Measurements from ENCODE around the gene CNN1. TPM values are rescaled to one million over a fixed set of nuclear protein-coding genes. Genes with fewer than 3 reads are reported as not detected.

CNN1 gene
- total RNA-seq, 1 experiment from 2014 or later = 0.98 TPM

DNA sequence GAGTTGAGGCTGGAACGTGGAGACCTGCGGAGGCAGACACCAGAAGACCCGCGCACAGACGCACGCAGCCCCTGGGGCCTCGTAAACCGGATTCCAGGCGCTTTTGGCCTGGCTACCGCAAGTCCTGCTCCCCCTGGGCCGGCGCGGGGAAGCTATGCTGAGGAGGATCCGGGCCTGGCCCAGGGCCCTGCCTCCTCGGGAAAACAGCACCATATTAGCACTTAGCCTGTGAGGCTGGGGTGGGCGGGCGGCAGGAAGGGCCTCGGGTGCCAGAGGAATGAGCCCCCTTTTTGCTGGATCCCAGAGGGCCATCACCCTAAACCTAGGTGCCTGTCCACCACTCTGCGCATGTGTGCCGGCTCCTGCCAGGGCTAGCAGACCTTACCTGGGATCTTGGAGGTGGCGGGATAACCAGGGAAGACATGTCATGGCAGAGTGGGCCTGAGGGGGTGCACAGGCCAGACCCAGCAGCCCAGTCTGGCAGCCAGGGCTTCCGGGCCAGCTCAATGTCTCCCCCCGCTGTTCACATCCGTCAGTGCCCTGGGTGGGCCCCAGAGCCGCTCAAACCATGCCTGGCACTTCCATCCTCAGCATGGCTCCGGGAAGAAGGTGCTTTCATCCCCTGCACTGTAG is 13.1 kb downstream of the CNN1 start:
- H3K36me3 ChIP-seq (ENCODE audit: control insufficient read depth, insufficient read depth, low read length) = no peaks in the 10 kb centered on the region
- H3K4me1 ChIP-seq (ENCODE audit: control insufficient read depth, insufficient read depth, low read length) = no peaks in the 10 kb centered on the region
- intact Hi-C loops (cut with micrococcal nuclease; ENCODE audit: unreplicated experiment) (no loop called here), in situ Hi-C loops (cut with HindIII; ENCODE audit: low pct_unique_long_range_greater_than_20kb, low sequenced_read_pairs) (loop anchor here (25.0 kb wide), 1 partner anchor 239 kb away; no protein-coding TSS in a partner anchor)
- H3K4me3 ChIP-seq (ENCODE audit: low read depth in 2 of 2, low read length in 2 of 2) = no peak overlapping the region
- no TSS peak for BruUV-seq (replicated peaks)
- no peaks in the 10 kb centered on the region for H3K9me3 ChIP-seq (ENCODE audit: control insufficient read depth, insufficient read depth, low read depth, low read length)
- H3K27me3 ChIP-seq (ENCODE audit: control insufficient read depth, insufficient read depth, low read length) = no peaks in the 10 kb centered on the region
- DNase-seq (ENCODE audit: low read depth, low spot score) (no peak), ATAC-seq (peak; percentile 76)
- POLR2A ChIA-PET = interaction anchor here (0.5 kb wide), 1 partner anchor 13 kb away, joined by 13 read pairs; the partner anchor contains the start of gene CNN1
- CTCF ChIA-PET = interaction anchor here (1.2 kb wide), 1 partner anchor 39 kb away, joined by 3 read pairs; no protein-coding TSS in a partner anchor
- TF ChIP-seq TCF7L2 (IDR thresholded peaks at IDR 0.05; ENCODE audit: low read depth, low read length) (no peak), REST (IDR thresholded peaks at IDR 0.05; ENCODE audit: insufficient read depth in 1 of 2, low read depth in 2 of 2, low read length in 1 of 2) (no peak), SIN3A (IDR thresholded peaks at IDR 0.05; ENCODE audit: borderline replicate concordance, insufficient read depth, low read depth, low read length) (no peak), POLR2AphosphoS5 (IDR thresholded peaks at IDR 0.05; ENCODE audit: low read depth, low read length) (no peak), CTCF (IDR thresholded peaks at IDR 0.05) (no peak; the same call in 1 of the 2 replicates)
- no peak overlapping the region for H3K27ac ChIP-seq (ENCODE audit: low read length)

DNA sequence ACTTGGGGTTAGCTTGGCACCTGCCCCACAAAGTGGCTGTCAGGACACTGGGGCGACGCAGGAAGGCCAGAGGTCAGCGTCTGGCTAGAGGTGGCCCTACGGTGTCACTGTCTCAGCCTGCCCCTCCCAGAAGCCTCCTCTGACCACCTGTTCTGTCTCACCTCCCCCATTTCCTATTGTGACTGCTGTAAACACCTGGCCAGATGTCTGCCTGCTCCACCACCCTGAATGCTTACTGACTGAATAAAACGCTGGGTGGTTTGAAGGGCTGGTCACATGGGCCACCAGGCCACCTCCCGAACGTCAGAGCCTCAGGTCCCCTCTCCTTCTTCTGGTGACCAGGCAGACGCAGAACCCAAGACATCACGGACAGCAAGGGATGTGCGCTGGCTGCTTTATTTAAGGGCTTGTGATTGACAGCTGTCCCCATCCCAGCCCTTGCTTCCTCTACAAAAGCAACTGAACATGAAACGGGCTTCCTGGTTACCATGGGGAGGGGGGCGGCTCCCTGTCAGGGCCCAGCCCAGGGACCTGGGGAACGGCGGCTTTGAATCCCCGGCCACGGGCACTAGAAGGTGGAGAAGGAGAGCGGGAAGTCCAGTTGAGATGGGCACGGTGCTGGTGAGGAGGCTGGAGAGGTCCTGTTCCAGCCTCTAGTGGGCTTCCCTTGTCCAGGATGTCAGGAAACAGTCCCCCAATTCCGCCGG is 14.2 kb downstream of the CNN1 start:
- Histone ChIP-seq H3K36me3 (ENCODE audit: control insufficient read depth, insufficient read depth, low read length) (no peaks in the 10 kb centered on the region), H3K27me3 (ENCODE audit: control insufficient read depth, insufficient read depth, low read length) (no peaks in the 10 kb centered on the region), H3K9me3 (ENCODE audit: control insufficient read depth, insufficient read depth, low read depth, low read length) (no peaks in the 10 kb centered on the region), H3K4me1 (ENCODE audit: control insufficient read depth, insufficient read depth, low read length) (no peaks in the 10 kb centered on the region), H3K27ac (ENCODE audit: low read length) (no peak overlapping the region), H3K4me3 (ENCODE audit: low read depth in 2 of 2, low read length in 2 of 2) (no peak overlapping the region)
- in situ Hi-C loops (cut with HindIII; ENCODE audit: low pct_unique_long_range_greater_than_20kb, low sequenced_read_pairs) (loop anchor here (25.0 kb wide), 1 partner anchor 241 kb away; no protein-coding TSS in a partner anchor), intact Hi-C loops (cut with micrococcal nuclease; ENCODE audit: unreplicated experiment) (no loop called here)
- no peak for ATAC-seq
- CTCF ChIA-PET = interaction anchor here (1.2 kb wide), 1 partner anchor 40 kb away, joined by 3 read pairs; no protein-coding TSS in a partner anchor
- no peak for TF ChIP-seq REST (IDR thresholded peaks at IDR 0.05; ENCODE audit: insufficient read depth in 1 of 2, low read depth in 2 of 2, low read length in 1 of 2)
- TF ChIP-seq SIN3A (IDR thresholded peaks at IDR 0.05; ENCODE audit: borderline replicate concordance, insufficient read depth, low read depth, low read length) = no peak
- TF ChIP-seq POLR2AphosphoS5 (IDR thresholded peaks at IDR 0.05; ENCODE audit: low read depth, low read length) = no peak
- TF ChIP-seq TCF7L2 (IDR thresholded peaks at IDR 0.05; ENCODE audit: low read depth, low read length) = no peak
- TF ChIP-seq CTCF (IDR thresholded peaks at IDR 0.05) = no peak
- no peak for DNase-seq (ENCODE audit: low read depth, low spot score)
- POLR2A ChIA-PET = no interaction called here
- BruUV-seq (replicated peaks) = no TSS peak

All from Panc1 (cell line).